Kidney (tissue), 14 donors: ENCODE results near the gene MAEA. TPM values are rescaled to one million over a fixed set of nuclear protein-coding genes. Genes with fewer than 3 reads are reported as not detected.

Experiments used
- DNase-seq, 5 donors: peaks; one replicate each; pipeline ENCODE4 v3.0.0-alpha.2; 2013 to 2020
- FAIRE-seq: peaks from 2 replicates; lab custom pipeline; 2012; peaks lifted over from hg19 to GRCh38; lab: Jason Lieb, UNC
- H3K27ac ChIP-seq, 2 donors: one replicate each; pipeline ENCODE4 v1.7.0; 2013; ENCODE audit warnings: low read depth in 2 of 2, low read length in 2 of 2, inconsistent platforms in 1 of 2
- H3K27me3 ChIP-seq: one replicate; pipeline ENCODE4 v1.7.1; 2013; ENCODE audit warnings: low read length, inconsistent platforms; ENCODE audit not compliant: control insufficient read depth, insufficient read depth
- H3K36me3 ChIP-seq, 3 donors: one replicate each; pipeline versions ENCODE4 v1.7.0 to v1.7.1; 2013; ENCODE audit warnings: low read length in 3 of 3, control low read depth in 1 of 3, inconsistent platforms in 1 of 3; ENCODE audit not compliant: insufficient read depth in 3 of 3, control insufficient read depth in 2 of 3
- H3K4me1 ChIP-seq, 3 donors: one replicate each; pipeline versions ENCODE4 v1.7.0 to v1.7.1; 2013; ENCODE audit warnings: low read length in 3 of 3, inconsistent platforms in 1 of 3, low read depth in 1 of 3; ENCODE audit not compliant: control insufficient read depth in 2 of 3, insufficient read depth in 2 of 3
- H3K4me3 ChIP-seq, 3 donors: one replicate each; pipeline versions ENCODE4 v1.7.0 to v1.8.1; 2013; ENCODE audit warnings: low read length in 3 of 3, control low read depth in 1 of 3, inconsistent platforms in 1 of 3
- H3K9ac ChIP-seq, 3 donors: one replicate each; pipeline versions ENCODE4 v1.7.0 to v1.7.1; 2013; ENCODE audit warnings: low read length in 3 of 3, control low read depth in 1 of 3, inconsistent platforms in 1 of 3
- H3K9me3 ChIP-seq, 3 donors: one replicate each; pipeline versions ENCODE4 v1.7.0 to v1.7.1; 2013; ENCODE audit warnings: low read length in 3 of 3, control low read depth in 1 of 3, inconsistent platforms in 1 of 3; ENCODE audit not compliant: control insufficient read depth in 2 of 3, insufficient read depth in 1 of 3
- CTCF ChIP-seq: IDR thresholded peaks from 3 replicates; pipeline ENCODE4 v1.5.1; 2012; ENCODE audit warnings: mild to moderate bottlenecking, moderate library complexity, borderline replicate concordance; ENCODE audit not compliant: insufficient read depth; ENCODE audit errors: extremely low read depth
- intact Hi-C: fragments of 100-400 bp; cut with DNase I; formaldehyde crosslinking; loops from one replicate; pipeline ENCODE4 v1.11.1; 2022
- polyA plus RNA-seq: library from polyadenylated mRNA; stranded (reverse); fragments of 350-450 nt; fragmentation: Illumina TruSeq; extraction: RNeasy Lipid Tissue Mini Kit (QIAGEN cat#74804); gene quantifications from one replicate; pipeline ENCODE4 v1.2.3, GENCODE V29; 2014; ENCODE audit warnings: low read depth, low replicate concordance; ENCODE audit not compliant: insufficient read depth
- total RNA-seq: library from RNA; stranded (reverse); fragmentation: NEBNext Ultra II Directional; extraction: Animal tissue kit (Norgen Biotek cat#: 25700); gene quantifications from one replicate; pipeline ENCODE4 v1.2.1, GENCODE V29; 2021
- donor health status: control.
- donor health status: control.
- donor health status: control.
- donor health status: control.
- donor health status: control.
- donor health status: DM: yes; HTN: yes; CAD: no.
- donor health status: Normal renal cell carcinoma (clear cell type).

Gene MAEA
- total and polyA plus RNA-seq, 2 donors from 2014 or later: 65.0 to 75.2 TPM

- Histone ChIP-seq H3K9me3 (no peaks in the 10 kb centered on the region), H3K4me1 (peaks cover 3 to 63% (median 30%) of the 10 kb centered on the region in 3 donors), H3K27me3 (no peaks in the 10 kb centered on the region), H3K36me3 (no peaks in the 10 kb centered on the region), H3K27ac (peak overlapping the region; percentile 88 to 96), H3K4me3 (peak overlapping the region; percentile 39 to 74 (median 63)), H3K9ac (peak overlapping the region in 2 of 3 donors; percentile 65 to 85)
- TF ChIP-seq CTCF: no peak
- intact Hi-C loops: no loop called here
- FAIRE-seq (no peak), DNase-seq (peak in 2 of 5 donors; percentile 9 to 79)
Measured at GRCh38 chr4:1246901-1247863, 42.5 kb upstream of the MAEA start.

- H3K27ac ChIP-seq: peak overlapping the region; percentile 88 to 96
- intact Hi-C loops: no loop called here
Measured at GRCh38 chr4:1247864-1248244, 41.8 kb upstream of the MAEA start.

GRCh38 chr4:1248245-1249147, 41.2 kb upstream of the MAEA start, which contains the start of gene CTBP1:
Gene CTBP1, minus strand, starts transcription at chr4:1249130. Its CDS starts 7,799 bp downstream, at chr4:1241331.
- no peak for TF ChIP-seq CTCF
- peak within 1 kb of the TSS in 2 of 3 donors; percentile 65 to 87 for H3K9ac ChIP-seq
- peaks cover 3 to 51% (median 25%) of the 10 kb centered on the region in 3 donors for H3K4me1 ChIP-seq
- no peaks in the 10 kb centered on the region for H3K36me3 ChIP-seq
- DNase-seq: peak; percentile 83 to 94 (median 92)
- FAIRE-seq: no peak
- H3K9me3 ChIP-seq: no peaks in the 10 kb centered on the region
- H3K4me3 ChIP-seq: peak within 1 kb of the TSS; percentile 40 to 74 (median 63)
- intact Hi-C loops: no loop called here
- peak within 1 kb of the TSS; percentile 88 to 96 for H3K27ac ChIP-seq
- H3K27me3 ChIP-seq: no peaks in the 10 kb centered on the region

More at GRCh38 chr4:1247864-1248244, 41.8 kb upstream of the MAEA start:
- Histone ChIP-seq H3K9me3 (no peaks in the 10 kb centered on the region), H3K27me3 (no peaks in the 10 kb centered on the region), H3K4me3 (peak overlapping the region; percentile 39 to 74 (median 63)), H3K4me1 (peaks cover 3 to 56% (median 30%) of the 10 kb centered on the region in 3 donors), H3K9ac (peak overlapping the region in 2 of 3 donors; percentile 65 to 85), H3K36me3 (no peaks in the 10 kb centered on the region)
- peak in 2 of 5 donors; percentile 67 to 85 for DNase-seq
- TF ChIP-seq CTCF: no peak
- no peak for FAIRE-seq
